Measurements from ENCODE around the gene CAPN5.

CAPN5 gene

DNA sequence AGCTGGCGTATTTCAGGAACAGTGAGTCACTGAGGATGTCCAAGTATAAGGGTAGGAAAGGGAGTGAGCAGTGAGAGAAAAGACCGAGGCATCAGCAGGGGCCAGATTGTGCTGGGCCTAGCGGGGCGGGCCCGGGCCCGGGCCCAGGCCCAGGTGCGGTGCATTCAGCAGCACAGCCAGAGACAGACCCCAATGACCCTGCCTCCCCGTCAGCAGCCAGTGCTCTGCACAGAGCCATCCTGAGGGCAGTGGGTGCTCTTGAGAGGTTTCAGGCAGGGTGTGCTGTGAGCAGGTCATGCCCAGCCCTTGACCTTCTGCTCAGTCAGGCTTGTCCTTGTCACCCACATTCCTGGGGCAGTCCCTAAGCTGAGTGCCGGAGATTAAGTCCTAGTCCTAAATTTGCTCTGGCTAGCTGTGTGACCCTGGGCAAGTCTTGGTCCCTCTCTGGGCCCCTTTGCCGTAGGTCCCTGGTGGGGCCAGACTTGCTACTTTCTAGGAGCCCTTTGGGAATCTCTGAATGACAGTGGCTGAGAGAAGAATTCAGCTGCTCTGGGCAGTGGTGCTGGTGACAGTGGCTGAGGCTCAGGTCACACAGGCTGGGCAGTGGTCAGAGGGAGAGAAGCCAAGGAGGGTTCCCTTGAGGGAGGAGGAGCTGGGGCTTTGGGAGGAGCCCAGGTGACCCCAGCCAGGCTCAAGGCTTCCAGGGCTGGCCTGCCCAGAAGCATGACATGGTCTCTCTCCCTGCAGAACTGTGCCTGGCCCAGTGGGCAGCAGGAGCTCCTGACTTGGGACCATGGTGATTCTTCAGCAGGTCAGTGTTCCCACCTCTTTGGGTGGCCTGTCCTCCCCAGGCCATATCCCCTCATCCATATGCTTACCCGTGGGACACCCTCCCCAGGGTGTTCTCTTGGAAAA, 63.3 kb downstream of the CAPN5 start:
- no peak for DNase-seq (ENCODE audit: low read depth in 2 of 2, low spot score in 1 of 2)

DNA sequence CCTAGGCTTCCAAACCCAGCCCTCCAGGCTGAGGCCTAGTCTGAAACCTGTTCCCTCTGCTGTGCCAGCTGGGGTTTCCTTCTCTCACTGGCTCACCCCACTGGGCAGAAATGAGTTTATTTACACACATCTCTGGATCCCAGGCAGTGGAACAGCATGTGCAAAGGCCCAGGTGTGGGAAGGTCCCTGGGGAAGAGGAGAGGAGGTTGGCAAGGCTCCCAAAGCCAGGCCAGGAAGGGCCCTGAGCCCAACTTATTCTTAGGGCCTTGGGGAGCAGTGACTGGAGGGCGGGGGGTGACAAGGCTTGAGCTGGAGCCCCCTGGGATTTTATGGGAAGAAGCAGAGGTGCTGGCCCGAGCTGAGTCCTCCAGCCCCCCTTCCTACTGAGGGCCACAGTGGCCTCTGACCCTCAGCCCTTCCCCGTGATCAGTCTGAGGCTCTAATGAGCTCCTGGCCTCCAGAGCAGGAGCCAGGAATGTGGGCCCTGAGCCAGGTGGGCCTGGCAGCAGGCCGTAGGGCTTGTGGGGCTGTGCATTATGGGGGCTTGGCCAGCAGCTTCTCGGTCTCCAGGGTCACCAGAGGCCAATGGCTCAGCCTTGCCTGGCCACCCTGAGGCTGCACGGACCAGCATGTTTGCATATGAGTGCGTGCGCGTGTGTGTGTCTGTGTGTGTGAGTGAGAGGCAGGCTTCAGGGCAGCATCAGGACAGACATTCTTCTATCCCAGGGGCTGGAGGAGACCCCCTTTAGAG, 64.2 kb downstream of the CAPN5 start:
- no peak for DNase-seq (ENCODE audit: low read depth in 2 of 2, low spot score in 1 of 2)

- no peak for DNase-seq (ENCODE audit: low read depth in 2 of 2, low spot score in 1 of 2)
Measured at GRCh38 chr11:77131560-77131959, 64.8 kb downstream of the CAPN5 start.

GRCh38 chr11:77135069-77135468, 68.3 kb downstream of the CAPN5 start:
- no peak for DNase-seq (ENCODE audit: low read depth in 2 of 2, low spot score in 1 of 2)

GRCh38 chr11:77136074-77136473, 69.3 kb downstream of the CAPN5 start:
- no peak for DNase-seq (ENCODE audit: low read depth in 2 of 2, low spot score in 1 of 2)

DNA sequence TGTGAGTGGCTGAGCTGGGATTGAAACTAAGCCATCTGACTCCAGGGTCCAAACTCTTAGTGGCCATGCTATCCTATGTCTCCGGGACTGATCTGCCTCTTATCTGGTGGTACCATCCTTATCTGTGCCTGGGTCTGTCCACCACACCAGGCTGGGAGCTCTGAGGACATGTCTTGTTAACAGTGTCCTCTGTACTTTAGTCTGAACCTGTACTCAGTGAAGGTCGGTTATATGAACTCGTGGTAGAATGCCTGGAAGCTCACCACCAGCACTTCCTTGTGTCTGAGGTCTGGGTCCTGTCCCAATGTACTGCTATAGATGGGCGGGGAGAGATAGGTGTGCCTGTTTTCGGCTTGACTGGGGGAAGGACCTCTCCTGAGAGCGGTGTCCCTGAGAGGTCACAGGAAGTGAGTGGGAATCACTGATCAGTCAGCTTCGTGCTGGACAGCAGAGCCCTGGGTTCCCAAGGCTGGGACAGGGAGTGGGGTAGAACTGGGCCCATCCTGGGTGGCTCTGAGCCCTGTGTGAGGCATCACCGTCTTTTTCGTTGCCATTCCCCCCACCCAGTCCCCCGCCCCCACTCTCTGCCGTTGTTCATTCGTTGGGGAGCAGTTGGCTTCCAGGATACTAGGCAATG, 70.1 kb downstream of the CAPN5 start:
- no peak for DNase-seq (ENCODE audit: low read depth in 2 of 2, low spot score in 1 of 2)

GRCh38 chr11:77137421-77137820, 70.7 kb downstream of the CAPN5 start:
- DNase-seq (ENCODE audit: low read depth in 2 of 2, low spot score in 1 of 2) = no peak

- no peak for DNase-seq (ENCODE audit: low read depth in 2 of 2, low spot score in 1 of 2)
Measured at GRCh38 chr11:77138106-77138649, 71.4 kb downstream of the CAPN5 start.

DNA sequence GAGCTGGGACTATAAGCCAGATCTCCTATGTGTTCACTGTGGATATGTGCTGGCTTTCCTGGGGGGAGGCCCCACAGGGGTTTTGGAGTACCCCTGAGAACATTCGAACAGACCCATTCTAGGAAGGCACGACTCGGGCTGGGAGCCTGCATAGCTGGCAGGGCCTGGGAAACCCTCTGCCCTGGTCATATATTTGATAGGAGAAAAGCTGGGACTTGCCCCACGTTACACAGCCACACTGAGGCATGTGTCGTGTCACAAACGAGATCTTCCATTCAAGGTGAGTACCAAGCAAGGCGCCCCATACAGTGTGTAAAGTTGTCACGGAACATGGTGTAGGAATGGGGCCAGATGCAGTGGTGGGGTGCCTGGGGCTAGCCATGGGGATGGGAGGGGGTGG, 72.4 kb downstream of the CAPN5 start:
- no peak for DNase-seq (ENCODE audit: low read depth in 2 of 2, low spot score in 1 of 2)

- no peak for DNase-seq (ENCODE audit: low read depth in 2 of 2, low spot score in 1 of 2)
Measured at GRCh38 chr11:77140231-77140851, 73.6 kb downstream of the CAPN5 start.

GRCh38 chr11:77141034-77141433, 74.3 kb downstream of the CAPN5 start:
- no peak for DNase-seq (ENCODE audit: low read depth in 2 of 2, low spot score in 1 of 2)

DNA sequence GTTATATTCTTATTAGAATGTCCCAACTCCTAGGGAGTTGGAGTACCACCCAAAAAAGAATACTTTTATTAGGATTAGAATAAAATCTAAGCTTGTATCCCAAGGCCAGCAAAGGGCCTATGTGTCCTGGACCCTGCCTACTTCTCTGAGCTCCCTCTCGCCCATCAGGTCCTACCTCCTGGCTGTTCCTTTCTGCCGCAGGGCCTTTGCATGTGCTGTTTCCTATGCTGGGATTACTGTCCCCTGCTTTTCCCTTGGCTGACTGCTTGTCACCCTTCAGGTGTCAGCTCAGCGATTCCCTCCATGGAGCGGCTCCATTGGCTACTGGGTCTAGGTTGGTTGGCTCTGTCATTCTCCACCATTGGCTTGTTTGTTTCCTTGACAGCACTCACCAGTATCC, 74.7 kb downstream of the CAPN5 start:
- no peak for DNase-seq (ENCODE audit: low read depth in 2 of 2, low spot score in 1 of 2)

GRCh38 chr11:77142091-77142975, 75.6 kb downstream of the CAPN5 start:
- no peak for DNase-seq (ENCODE audit: low read depth in 2 of 2, low spot score in 1 of 2)

DNA sequence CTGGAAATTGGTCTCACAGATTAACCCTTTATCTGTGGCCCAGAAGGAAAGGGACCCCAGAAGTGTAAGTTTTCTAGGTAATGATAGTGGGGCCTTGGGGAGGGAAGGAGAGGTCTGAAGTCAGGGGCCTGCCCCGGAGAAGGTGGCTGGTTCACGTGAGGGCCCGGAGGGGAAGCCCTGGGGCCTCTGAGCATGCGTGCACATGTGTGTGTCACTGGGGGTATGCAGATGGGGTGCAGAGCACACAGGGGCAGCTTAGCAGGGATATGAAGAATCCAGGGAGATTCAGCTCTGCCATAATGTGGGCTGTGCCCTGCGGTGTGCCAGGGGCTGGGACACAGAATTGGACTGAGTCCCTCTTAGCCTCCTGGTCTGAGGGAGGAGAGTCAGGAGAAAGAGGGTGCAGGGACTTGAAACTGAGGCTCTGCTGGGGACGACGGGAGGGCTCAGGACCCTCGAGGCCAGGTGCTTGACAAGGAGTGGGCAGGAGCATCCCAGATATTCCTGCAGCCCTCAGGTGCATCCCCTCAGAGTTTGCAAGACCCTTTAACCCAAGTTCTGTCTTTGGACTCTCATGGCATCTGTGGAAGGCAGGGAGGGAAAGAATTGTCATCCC, 76.7 kb downstream of the CAPN5 start:
- no peak for DNase-seq (ENCODE audit: low read depth in 2 of 2, low spot score in 1 of 2)

- DNase-seq (ENCODE audit: low read depth in 2 of 2, low spot score in 1 of 2) = no peak
Measured at GRCh38 chr11:77144196-77144856, 77.6 kb downstream of the CAPN5 start.

DNA sequence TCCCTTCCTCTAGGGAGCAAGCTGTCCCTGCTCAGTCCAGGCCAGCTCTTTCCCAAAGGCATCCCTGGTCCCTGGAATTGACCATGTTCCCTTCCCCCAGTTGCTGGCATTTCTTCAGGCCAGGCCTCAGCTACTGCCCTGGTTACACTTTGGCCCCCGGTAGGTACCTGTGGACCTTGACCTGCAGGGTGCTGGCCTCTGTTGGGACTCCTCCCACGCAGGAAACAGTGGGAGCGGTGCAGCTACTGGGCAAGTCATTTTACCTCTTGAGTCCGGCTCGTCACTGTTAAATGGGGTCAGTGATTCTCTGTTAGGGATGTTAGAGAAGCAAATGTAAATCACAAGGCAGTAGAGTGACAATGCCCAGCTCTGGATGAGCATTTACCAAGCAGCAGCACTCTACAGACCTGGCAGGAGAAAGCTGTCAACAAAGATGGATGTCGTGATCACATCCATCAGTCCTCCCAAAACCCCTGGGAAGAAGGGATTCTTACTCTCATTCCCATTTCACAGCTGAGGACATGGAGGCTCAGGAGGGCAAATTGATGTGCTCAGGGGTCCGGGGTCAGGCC, 78.2 kb downstream of the CAPN5 start:
- no peak for DNase-seq (ENCODE audit: low read depth in 2 of 2, low spot score in 1 of 2)

- DNase-seq (ENCODE audit: low read depth in 2 of 2, low spot score in 1 of 2) = no peak
Measured at GRCh38 chr11:77146261-77147035, 79.7 kb downstream of the CAPN5 start.

- DNase-seq (ENCODE audit: low read depth in 2 of 2, low spot score in 1 of 2) = no peak
Measured at GRCh38 chr11:77147036-77147315, 80.2 kb downstream of the CAPN5 start.
